ENCODE data around the gene PLB1. TPM values are rescaled to one million over a fixed set of nuclear protein-coding genes. Genes with fewer than 3 reads are reported as not detected.

PLB1 gene, protein sequence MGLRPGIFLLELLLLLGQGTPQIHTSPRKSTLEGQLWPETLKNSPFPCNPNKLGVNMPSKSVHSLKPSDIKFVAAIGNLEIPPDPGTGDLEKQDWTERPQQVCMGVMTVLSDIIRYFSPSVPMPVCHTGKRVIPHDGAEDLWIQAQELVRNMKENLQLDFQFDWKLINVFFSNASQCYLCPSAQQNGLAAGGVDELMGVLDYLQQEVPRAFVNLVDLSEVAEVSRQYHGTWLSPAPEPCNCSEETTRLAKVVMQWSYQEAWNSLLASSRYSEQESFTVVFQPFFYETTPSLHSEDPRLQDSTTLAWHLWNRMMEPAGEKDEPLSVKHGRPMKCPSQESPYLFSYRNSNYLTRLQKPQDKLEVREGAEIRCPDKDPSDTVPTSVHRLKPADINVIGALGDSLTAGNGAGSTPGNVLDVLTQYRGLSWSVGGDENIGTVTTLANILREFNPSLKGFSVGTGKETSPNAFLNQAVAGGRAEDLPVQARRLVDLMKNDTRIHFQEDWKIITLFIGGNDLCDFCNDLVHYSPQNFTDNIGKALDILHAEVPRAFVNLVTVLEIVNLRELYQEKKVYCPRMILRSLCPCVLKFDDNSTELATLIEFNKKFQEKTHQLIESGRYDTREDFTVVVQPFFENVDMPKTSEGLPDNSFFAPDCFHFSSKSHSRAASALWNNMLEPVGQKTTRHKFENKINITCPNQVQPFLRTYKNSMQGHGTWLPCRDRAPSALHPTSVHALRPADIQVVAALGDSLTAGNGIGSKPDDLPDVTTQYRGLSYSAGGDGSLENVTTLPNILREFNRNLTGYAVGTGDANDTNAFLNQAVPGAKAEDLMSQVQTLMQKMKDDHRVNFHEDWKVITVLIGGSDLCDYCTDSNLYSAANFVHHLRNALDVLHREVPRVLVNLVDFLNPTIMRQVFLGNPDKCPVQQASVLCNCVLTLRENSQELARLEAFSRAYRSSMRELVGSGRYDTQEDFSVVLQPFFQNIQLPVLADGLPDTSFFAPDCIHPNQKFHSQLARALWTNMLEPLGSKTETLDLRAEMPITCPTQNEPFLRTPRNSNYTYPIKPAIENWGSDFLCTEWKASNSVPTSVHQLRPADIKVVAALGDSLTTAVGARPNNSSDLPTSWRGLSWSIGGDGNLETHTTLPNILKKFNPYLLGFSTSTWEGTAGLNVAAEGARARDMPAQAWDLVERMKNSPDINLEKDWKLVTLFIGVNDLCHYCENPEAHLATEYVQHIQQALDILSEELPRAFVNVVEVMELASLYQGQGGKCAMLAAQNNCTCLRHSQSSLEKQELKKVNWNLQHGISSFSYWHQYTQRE (N-terminal part only)
- 5.5 TPM for total RNA-seq

DNA sequence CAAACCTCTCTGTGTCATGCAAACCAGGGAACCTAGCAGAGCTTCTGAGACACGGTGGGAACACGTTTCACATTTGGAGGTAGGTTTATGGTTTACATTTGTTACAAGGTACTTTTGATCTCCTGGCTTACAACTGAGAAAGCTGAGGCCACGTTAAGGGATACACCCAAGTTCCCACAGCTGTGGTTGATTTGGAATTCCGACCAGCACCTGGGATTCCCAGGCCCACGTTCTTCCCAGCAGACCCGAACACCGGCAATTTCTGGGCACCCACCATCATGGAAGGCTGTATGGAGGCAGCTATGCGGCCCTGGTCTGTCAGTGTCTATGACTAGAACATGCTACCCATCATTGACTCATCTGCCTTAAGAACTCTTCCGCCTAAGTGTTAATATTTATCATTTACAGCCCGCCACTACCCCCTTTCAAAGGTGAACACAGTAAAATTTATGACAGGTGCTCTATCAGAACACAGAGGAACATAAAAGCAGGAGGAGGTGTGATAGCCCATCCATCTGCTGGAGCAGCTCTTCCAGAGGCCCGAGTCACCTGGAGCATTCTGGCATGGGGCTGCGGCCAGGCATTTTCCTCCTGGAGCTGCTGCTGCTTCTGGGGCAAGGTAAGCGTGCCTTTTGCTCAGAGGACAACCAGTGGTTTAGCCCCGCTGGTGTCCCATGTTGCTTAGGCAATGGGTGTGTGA, at the start of gene PLB1:
TSS of gene PLB1 (plus strand) at position 510 of the 700 bp plus-strand sequence. CDS start at position 565, 55 bp downstream.
- ATAC-seq = no peak
- no peak for DNase-seq (ENCODE audit: low spot score)
- intact Hi-C loops (cut with DNase I) = no loop called here

GRCh38 chr2:28446531-28446930, 49.3 kb upstream of the PLB1 start:
- intact Hi-C loops (cut with DNase I) = no loop called here

DNA sequence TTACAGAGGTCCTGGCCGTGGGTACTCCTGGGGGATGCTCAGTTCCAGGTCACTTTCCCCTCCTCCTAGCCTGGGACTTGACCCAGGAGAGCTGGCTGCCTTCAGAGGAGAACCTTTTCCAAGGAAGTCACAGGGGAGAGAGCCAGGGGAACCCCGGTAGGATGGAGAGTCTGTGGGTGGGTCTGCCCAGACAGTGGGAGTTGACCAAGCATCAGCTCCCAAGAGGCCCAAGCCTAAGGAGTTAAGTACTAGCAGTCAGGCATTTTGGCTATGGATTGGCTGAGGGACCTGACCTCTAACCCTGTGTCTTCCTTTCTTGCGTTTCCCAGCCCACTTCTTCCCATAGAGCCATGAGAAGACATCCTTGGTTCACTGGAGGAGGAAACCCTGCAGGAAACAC, 48.8 kb upstream of the PLB1 start:
- DNase-seq (ENCODE audit: low spot score) = no peak
- intact Hi-C loops (cut with DNase I) = no loop called here
- no peak for ATAC-seq

More at GRCh38 chr2:28446531-28446930, 49.3 kb upstream of the PLB1 start:
- no peak for DNase-seq (ENCODE audit: low spot score)
- ATAC-seq = no peak

DNA sequence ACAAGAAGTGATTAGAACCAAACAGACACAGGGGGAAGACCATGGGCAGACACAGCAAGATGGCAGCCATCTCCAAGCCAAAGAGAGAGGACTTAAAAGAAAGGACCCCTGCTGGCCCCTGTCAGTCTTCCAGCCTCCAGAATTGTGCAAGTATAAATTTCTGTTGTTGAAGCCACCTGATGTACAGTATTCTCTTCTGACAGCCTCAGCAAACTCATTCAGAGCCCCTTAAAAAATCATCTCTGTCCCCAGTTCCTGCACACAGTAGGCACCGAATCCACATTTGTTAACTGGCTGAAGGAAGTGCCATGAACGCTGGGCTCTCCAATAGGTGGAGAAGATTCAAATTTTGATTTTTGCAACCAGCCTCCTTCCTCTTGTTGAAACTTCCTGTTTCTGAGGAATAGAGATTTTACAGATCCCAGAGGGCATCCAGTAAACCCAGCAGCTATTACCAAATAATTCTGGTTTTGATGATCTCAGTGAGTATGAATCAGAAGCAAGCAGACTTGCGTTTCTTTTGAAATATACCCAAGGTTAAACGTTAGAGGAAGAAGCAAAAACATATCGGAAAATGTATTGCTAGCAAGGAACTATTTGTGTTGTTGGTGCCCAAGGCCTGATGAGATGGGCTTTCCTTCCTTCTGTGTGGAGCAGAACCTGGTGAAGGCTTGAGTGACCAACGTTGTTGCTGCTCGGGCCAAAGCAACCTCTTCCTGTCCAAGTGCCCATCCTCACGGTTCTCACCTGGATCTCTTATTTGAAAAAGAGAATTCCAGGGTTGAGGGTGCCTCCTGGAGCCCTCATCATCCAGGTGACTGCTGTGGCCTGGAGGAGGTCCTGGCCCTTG, 47.7 kb upstream of the PLB1 start:
- intact Hi-C loops (cut with DNase I) = no loop called here
- ATAC-seq = peak; percentile 55
- DNase-seq (ENCODE audit: low spot score) = no peak

GRCh38 chr2:28448793-28449100, 47.1 kb upstream of the PLB1 start:
- DNase-seq (ENCODE audit: low spot score) (no peak), ATAC-seq (no peak)
- intact Hi-C loops (cut with DNase I) = no loop called here

GRCh38 chr2:28449126-28449487, 46.8 kb upstream of the PLB1 start:
- DNase-seq (ENCODE audit: low spot score) (no peak), ATAC-seq (no peak)
- intact Hi-C loops (cut with DNase I) = no loop called here

GRCh38 chr2:28449488-28450395, 46.1 kb upstream of the PLB1 start:
- DNase-seq (ENCODE audit: low spot score) (no peak), ATAC-seq (no peak)
- intact Hi-C loops (cut with DNase I) = loop anchor here (5.0 kb wide), 1 partner anchor 747 kb away; no protein-coding TSS in a partner anchor

- intact Hi-C loops (cut with DNase I) = loop anchor here (5.0 kb wide), 1 partner anchor 749 kb away; no protein-coding TSS in a partner anchor
- no peak for ATAC-seq
These were observed 44.8 kb upstream of the PLB1 start for GRCh38 chr2:28450901-28451565.

GRCh38 chr2:28451793-28452533, 43.9 kb upstream of the PLB1 start:
- DNase-seq (ENCODE audit: low spot score) (no peak), ATAC-seq (no peak)
- intact Hi-C loops (cut with DNase I) = loop anchor here (5.0 kb wide), 1 partner anchor 750 kb away; no protein-coding TSS in a partner anchor

More at GRCh38 chr2:28450901-28451565, 44.8 kb upstream of the PLB1 start:
- no peak for DNase-seq (ENCODE audit: low spot score)

DNA sequence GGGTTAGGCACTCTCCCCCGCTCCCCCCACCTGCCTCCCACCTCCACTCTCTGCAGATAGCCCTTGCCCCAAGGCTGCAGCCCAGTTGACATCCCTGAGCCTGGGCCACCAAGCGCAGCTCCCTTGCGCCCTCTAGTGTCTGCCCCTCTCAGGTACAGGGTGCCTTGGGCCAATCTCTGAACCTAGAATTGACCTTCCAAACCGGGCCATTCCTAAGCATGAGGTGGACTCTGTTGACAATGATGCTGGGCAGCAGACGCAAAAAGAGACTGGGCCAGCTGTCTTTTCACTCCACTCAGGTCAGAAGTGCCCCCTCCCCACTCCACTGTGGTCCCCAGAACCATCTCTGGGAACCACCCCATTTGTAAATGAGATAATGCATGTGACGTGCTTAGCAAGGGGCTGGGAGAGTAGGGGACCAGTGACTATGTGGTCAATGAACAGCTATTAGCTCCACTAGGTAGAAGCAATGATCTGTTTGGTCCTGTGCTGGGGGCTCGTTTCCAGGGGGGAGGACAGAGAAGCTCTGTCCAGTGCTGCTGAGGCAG, 43.3 kb upstream of the PLB1 start:
- intact Hi-C loops (cut with DNase I) = loop anchor here (5.0 kb wide), 1 partner anchor 750 kb away; no protein-coding TSS in a partner anchor
- DNase-seq (ENCODE audit: low spot score) = peak; percentile 90
- ATAC-seq = peak; percentile 87

GRCh38 chr2:28453396-28453795, 42.5 kb upstream of the PLB1 start:
- ATAC-seq (no peak), DNase-seq (ENCODE audit: low spot score) (no peak)
- intact Hi-C loops (cut with DNase I) = loop anchor here (5.0 kb wide), 1 partner anchor 751 kb away; no protein-coding TSS in a partner anchor

DNA sequence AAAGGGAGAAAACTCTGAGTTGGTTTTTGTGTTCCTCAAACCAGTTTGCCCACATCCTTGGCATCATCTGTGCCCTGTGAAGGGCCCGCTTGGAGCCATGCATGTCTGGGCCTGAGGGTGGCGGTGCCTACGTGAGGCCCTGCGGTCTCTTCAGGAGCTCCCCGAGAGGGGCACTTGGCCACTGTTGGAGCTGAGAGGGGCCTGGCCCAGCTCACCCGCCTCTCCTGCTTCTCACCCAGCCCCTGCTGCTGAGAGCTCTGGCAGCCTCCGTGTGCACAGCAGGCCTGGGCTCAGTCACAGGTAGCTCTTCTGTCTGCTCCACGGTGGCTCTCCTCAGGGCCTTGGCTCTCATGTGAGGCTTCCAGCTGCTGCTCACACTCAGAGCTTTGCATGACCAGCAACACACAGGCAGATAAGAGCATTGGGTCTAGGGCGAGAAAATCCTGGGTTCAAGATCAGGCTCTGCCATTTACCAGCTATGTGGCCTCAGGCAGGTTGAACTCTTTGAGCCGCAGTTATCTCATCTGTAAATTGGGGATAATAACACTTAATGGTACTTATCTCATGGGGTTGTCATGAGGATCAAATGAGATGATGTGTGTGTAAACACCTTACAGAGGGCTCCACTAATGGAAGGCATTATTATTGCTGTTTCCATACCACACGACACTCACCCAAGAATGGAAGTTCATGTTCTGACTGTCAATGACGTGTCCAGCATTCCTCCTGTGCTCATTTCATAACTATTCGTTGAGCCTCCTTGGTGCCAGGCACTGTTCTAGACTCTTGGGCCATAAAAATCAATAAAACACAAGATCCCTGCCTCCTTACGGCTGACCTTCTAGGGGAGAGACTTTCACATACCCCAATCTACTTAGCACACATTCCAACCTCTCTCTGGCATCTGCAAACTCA, 41.6 kb upstream of the PLB1 start:
- ATAC-seq (no peak), DNase-seq (ENCODE audit: low spot score) (no peak)
- intact Hi-C loops (cut with DNase I) = loop anchor here (5.0 kb wide), 1 partner anchor 752 kb away; no protein-coding TSS in a partner anchor

DNA sequence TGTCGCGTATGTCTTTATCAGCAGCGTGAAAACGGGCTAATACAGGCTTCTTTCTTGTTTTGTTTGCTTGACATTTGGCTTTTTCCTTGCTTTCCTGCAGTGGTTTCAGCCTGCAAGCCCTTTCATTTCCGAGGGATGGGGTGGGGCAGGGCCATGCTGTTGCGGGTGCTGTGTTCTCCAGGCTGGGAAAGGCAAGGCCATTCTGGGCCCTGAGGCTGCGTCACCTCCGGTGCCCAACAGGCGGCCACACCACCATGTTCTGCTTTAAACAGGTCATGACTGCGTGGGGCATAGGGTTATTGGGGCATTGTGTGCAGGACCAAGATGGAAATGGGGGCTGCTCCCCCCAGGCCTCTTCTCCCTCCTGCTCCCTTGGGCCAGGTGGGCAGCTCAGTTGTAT, 38.6 kb upstream of the PLB1 start:
- ATAC-seq (no peak), DNase-seq (ENCODE audit: low spot score) (no peak)
- intact Hi-C loops (cut with DNase I) = no loop called here

DNA sequence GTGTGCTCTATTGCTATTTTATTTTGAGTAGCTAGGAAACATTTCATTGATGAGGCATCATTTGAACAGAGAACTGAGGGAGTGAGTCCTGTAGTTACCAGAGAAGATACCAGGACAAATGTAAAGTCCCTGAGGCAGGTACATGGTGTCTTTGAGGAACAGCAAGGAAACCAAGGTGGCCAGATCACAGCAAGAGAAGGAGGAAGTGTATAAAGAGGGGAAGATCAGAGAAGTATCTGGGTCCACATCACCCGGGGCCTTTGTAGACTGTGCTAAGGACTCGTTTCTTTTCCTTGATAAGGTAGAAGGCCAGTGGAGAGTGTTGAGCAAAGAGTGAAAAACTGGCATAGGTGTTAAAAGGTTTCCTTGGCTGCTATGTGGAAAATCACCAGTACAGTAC, 34.8 kb upstream of the PLB1 start:
- ATAC-seq = no peak
- intact Hi-C loops (cut with DNase I) = no loop called here
- DNase-seq (ENCODE audit: low spot score) = no peak
